Lower lobe of right lung (tissue), 2 donors: ENCODE results near the gene CDH22. TPM values are rescaled to one million over a fixed set of nuclear protein-coding genes. Genes with fewer than 3 reads are reported as not detected.
A peak's percentile ranks its signal among the peaks of the same experiment; 100 is the strongest.

Experiments
- ATAC-seq, 2 donors: fragments of 200-7000 bp; cut with Tn5 transposase; one replicate each; pipeline ENCODE4 v1.9.1; 2020 to 2022; ENCODE audit warnings: mild to moderate bottlenecking in 2 of 2, moderate library complexity in 2 of 2
- DNase-seq: peaks from one replicate; pipeline ENCODE4 v3.0.0-alpha.2; 2020
- H3K27ac ChIP-seq: fragments of 200-600 bp; one replicate; pipeline ENCODE4 v1.8.0; 2022
- H3K27me3 ChIP-seq: fragments of 200-600 bp; one replicate; pipeline ENCODE4 v1.8.0; 2022; ENCODE audit warnings: low read depth
- H3K36me3 ChIP-seq: fragments of 200-600 bp; one replicate; pipeline ENCODE4 v1.8.0; 2022; ENCODE audit warnings: mild to moderate bottlenecking
- H3K4me1 ChIP-seq: fragments of 200-600 bp; one replicate; pipeline ENCODE4 v1.8.0; 2022
- H3K4me3 ChIP-seq: fragments of 200-600 bp; one replicate; pipeline ENCODE4 v1.8.0; 2022; ENCODE audit warnings: mild to moderate bottlenecking
- H3K9me3 ChIP-seq: fragments of 200-600 bp; one replicate; pipeline ENCODE4 v1.8.0; 2022
- CTCF ChIP-seq: fragments of 200-600 bp; IDR thresholded peaks from one replicate; pipeline ENCODE4 v1.8.0; 2022; ENCODE audit warnings: antibody characterized with exemption, mild to moderate bottlenecking
- intact Hi-C: fragments of 100-400 bp; cut with DNase I; formaldehyde crosslinking; loops from one replicate; pipeline ENCODE4 v1.11.0; 2022
- total RNA-seq: library from RNA; stranded (reverse); fragmentation: NEBNext Ultra II Directional; extraction: Animal tissue kit (Norgen Biotek cat#: 25700); gene quantifications from one replicate; pipeline ENCODE4 v1.2.1, GENCODE V29; 2021
- donor health status: DM: no; HTN: yes; CAD: no; lungs with severe emphysema.

Gene CDH22
- total RNA-seq, 1 donor from 2014 or later: 0.35 TPM

GRCh38 chr20:46259260-46259859 is 48.9 kb downstream of the CDH22 start:
- Histone ChIP-seq H3K27me3 (peaks cover 46% of the 10 kb centered on the region), H3K27ac (no peak overlapping the region), H3K9me3 (no peaks in the 10 kb centered on the region), H3K4me1 (no peaks in the 10 kb centered on the region), H3K4me3 (no peak overlapping the region), H3K36me3 (no peaks in the 10 kb centered on the region)
- ATAC-seq (no peak), DNase-seq (no peak)
- intact Hi-C loops: no loop called here
- TF ChIP-seq CTCF: no peak

GRCh38 chr20:46257887-46258286 is 50.4 kb downstream of the CDH22 start:
- no peaks in the 10 kb centered on the region for H3K36me3 ChIP-seq
- no peaks in the 10 kb centered on the region for H3K9me3 ChIP-seq
- no peak for TF ChIP-seq CTCF
- ATAC-seq: no peak
- H3K4me3 ChIP-seq: no peak overlapping the region
- no peak for DNase-seq
- peaks cover 54% of the 10 kb centered on the region for H3K27me3 ChIP-seq
- no peaks in the 10 kb centered on the region for H3K4me1 ChIP-seq
- no peak overlapping the region for H3K27ac ChIP-seq
- intact Hi-C loops: no loop called here

GRCh38 chr20:46256293-46256692 is 52.0 kb downstream of the CDH22 start:
- DNase-seq (no peak), ATAC-seq (no peak)
- no peak overlapping the region for H3K4me3 ChIP-seq
- no peaks in the 10 kb centered on the region for H3K36me3 ChIP-seq
- H3K27me3 ChIP-seq: peaks cover 66% of the 10 kb centered on the region
- no peak for TF ChIP-seq CTCF
- no peak overlapping the region for H3K27ac ChIP-seq
- H3K9me3 ChIP-seq: no peaks in the 10 kb centered on the region
- H3K4me1 ChIP-seq: no peaks in the 10 kb centered on the region
- intact Hi-C loops: no loop called here

- Histone ChIP-seq H3K9me3 (no peaks in the 10 kb centered on the region), H3K36me3 (no peaks in the 10 kb centered on the region), H3K4me3 (no peak overlapping the region), H3K27ac (no peak overlapping the region), H3K27me3 (peaks cover 73% of the 10 kb centered on the region), H3K4me1 (no peaks in the 10 kb centered on the region)
- ATAC-seq (peak; percentile 62 to 71), DNase-seq (peak; percentile 82)
- no peak for TF ChIP-seq CTCF
- intact Hi-C loops: no loop called here
These were observed 52.7 kb downstream of the CDH22 start for GRCh38 chr20:46255440-46256104.

GRCh38 chr20:46253391-46253790 is 54.9 kb downstream of the CDH22 start:
- H3K4me1 ChIP-seq: no peaks in the 10 kb centered on the region
- peaks cover 82% of the 10 kb centered on the region for H3K27me3 ChIP-seq
- no peak overlapping the region for H3K27ac ChIP-seq
- DNase-seq (no peak), ATAC-seq (no peak)
- no peaks in the 10 kb centered on the region for H3K9me3 ChIP-seq
- intact Hi-C loops: no loop called here
- no peak for TF ChIP-seq CTCF
- H3K4me3 ChIP-seq: no peak overlapping the region
- no peaks in the 10 kb centered on the region for H3K36me3 ChIP-seq
